ENCODE measurements around the gene CLCN6.

Gene CLCN6

GRCh38 chr1:11767922-11768704 lies 37.9 kb upstream of the CLCN6 start:
- H3F3A ChIP-seq (ENCODE audit: insufficient read depth, low read length): no peaks in the 10 kb centered on the region
- H2AFZ ChIP-seq (ENCODE audit: low read length): no peak overlapping the region
- H3K9me3 ChIP-seq (replicated peaks; ENCODE audit: insufficient read depth, low read length): no peaks in the 10 kb centered on the region

DNA sequence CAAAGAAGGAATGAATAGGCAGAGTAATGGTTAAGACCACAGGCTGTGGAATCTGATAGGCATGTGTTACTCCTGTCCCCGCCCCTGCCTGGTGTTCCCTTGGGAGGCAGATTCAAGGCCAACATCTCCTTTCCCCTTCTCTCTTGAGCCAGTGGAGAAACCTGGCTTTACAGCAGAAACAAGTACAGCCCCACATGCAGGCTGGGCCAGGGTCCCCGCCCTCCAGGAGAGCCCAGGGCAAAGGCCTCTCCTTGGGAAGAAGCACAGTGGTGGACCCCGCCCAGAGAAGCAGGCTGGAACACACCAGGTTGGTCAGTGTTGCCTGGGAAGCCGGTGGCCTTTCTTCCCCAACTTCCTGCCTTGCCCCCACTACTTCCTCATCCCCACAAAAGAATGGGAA lies 37.2 kb upstream of the CLCN6 start:
- no peak overlapping the region for H3K4me2 ChIP-seq (ENCODE audit: low read depth, low read length)
- no peak for TF ChIP-seq EZH2phosphoT487 (IDR thresholded peaks at IDR 0.05; ENCODE audit: low read length)
- TF ChIP-seq EZH2 (optimal IDR thresholded peaks at IDR 0.05; ENCODE audit: low read depth, low read length): no peak
- TF ChIP-seq CTCF (IDR thresholded peaks at IDR 0.05; ENCODE audit: low read length): no peak

More at GRCh38 chr1:11767922-11768704, 37.9 kb upstream of the CLCN6 start:
- Histone ChIP-seq H3K27me3 (replicated peaks; ENCODE audit: insufficient read depth, low read length) (peaks cover 41% of the 10 kb centered on the region), H3K36me3 (replicated peaks; ENCODE audit: insufficient read depth, low read length) (no peaks in the 10 kb centered on the region), H3K27ac (ENCODE audit: low read length) (no peak overlapping the region), H3K79me2 (ENCODE audit: low read length) (no peaks in the 10 kb centered on the region), H3K4me1 (ENCODE audit: low read length) (no peaks in the 10 kb centered on the region), H3K9me2 (replicated peaks; ENCODE audit: insufficient read depth, low read length) (no peaks in the 10 kb centered on the region), H3K9ac (ENCODE audit: low read length) (no peak overlapping the region), H3K4me3 (ENCODE audit: low read length) (no peak overlapping the region), H3K4me2 (ENCODE audit: low read depth, low read length) (no peak overlapping the region), H4K20me1 (ENCODE audit: insufficient read depth, low read length) (no peaks in the 10 kb centered on the region)
- TF ChIP-seq EZH2 (optimal IDR thresholded peaks at IDR 0.05; ENCODE audit: low read depth, low read length) (no peak), CTCF (IDR thresholded peaks at IDR 0.05; ENCODE audit: low read length) (no peak), EZH2phosphoT487 (IDR thresholded peaks at IDR 0.05; ENCODE audit: low read length) (no peak)
- DNase-seq: no peak

GRCh38 chr1:11769274-11769673 lies 36.7 kb upstream of the CLCN6 start:
- H4K20me1 ChIP-seq (ENCODE audit: insufficient read depth, low read length): no peaks in the 10 kb centered on the region
- H3K27ac ChIP-seq (ENCODE audit: low read length): no peak overlapping the region
- no peak overlapping the region for H3K4me2 ChIP-seq (ENCODE audit: low read depth, low read length)
- H3K9me3 ChIP-seq (replicated peaks; ENCODE audit: insufficient read depth, low read length): no peaks in the 10 kb centered on the region
- no peaks in the 10 kb centered on the region for H3K9me2 ChIP-seq (replicated peaks; ENCODE audit: insufficient read depth, low read length)
- H3K9ac ChIP-seq (ENCODE audit: low read length): no peak overlapping the region
- H3K4me3 ChIP-seq (ENCODE audit: low read length): no peak overlapping the region
- H3K4me1 ChIP-seq (ENCODE audit: low read length): no peaks in the 10 kb centered on the region
- DNase-seq: no peak
- H3F3A ChIP-seq (ENCODE audit: insufficient read depth, low read length): no peaks in the 10 kb centered on the region
- no peaks in the 10 kb centered on the region for H3K36me3 ChIP-seq (replicated peaks; ENCODE audit: insufficient read depth, low read length)
- no peak overlapping the region for H2AFZ ChIP-seq (ENCODE audit: low read length)
- no peaks in the 10 kb centered on the region for H3K79me2 ChIP-seq (ENCODE audit: low read length)
- TF ChIP-seq EZH2 (optimal IDR thresholded peaks at IDR 0.05; ENCODE audit: low read depth, low read length) (no peak), CTCF (IDR thresholded peaks at IDR 0.05; ENCODE audit: low read length) (no peak), EZH2phosphoT487 (IDR thresholded peaks at IDR 0.05; ENCODE audit: low read length) (no peak)
- peaks cover 42% of the 10 kb centered on the region for H3K27me3 ChIP-seq (replicated peaks; ENCODE audit: insufficient read depth, low read length)

More for the DNA sequence above, 37.2 kb upstream of the CLCN6 start:
- no peaks in the 10 kb centered on the region for H3K9me2 ChIP-seq (replicated peaks; ENCODE audit: insufficient read depth, low read length)
- H3K79me2 ChIP-seq (ENCODE audit: low read length): no peaks in the 10 kb centered on the region
- no peaks in the 10 kb centered on the region for H3K36me3 ChIP-seq (replicated peaks; ENCODE audit: insufficient read depth, low read length)
- no peaks in the 10 kb centered on the region for H3K4me1 ChIP-seq (ENCODE audit: low read length)
- H3K27me3 ChIP-seq (replicated peaks; ENCODE audit: insufficient read depth, low read length): peaks cover 41% of the 10 kb centered on the region
- H3K4me3 ChIP-seq (ENCODE audit: low read length): no peak overlapping the region
- no peak for DNase-seq
- no peaks in the 10 kb centered on the region for H4K20me1 ChIP-seq (ENCODE audit: insufficient read depth, low read length)
- H3K27ac ChIP-seq (ENCODE audit: low read length): no peak overlapping the region
- no peak overlapping the region for H3K9ac ChIP-seq (ENCODE audit: low read length)
- H2AFZ ChIP-seq (ENCODE audit: low read length): no peak overlapping the region
- no peaks in the 10 kb centered on the region for H3F3A ChIP-seq (ENCODE audit: insufficient read depth, low read length)
- no peaks in the 10 kb centered on the region for H3K9me3 ChIP-seq (replicated peaks; ENCODE audit: insufficient read depth, low read length)

All from MM.1S (cell line).